ENCODE measurements around the gene OLFML2B.

DNA sequence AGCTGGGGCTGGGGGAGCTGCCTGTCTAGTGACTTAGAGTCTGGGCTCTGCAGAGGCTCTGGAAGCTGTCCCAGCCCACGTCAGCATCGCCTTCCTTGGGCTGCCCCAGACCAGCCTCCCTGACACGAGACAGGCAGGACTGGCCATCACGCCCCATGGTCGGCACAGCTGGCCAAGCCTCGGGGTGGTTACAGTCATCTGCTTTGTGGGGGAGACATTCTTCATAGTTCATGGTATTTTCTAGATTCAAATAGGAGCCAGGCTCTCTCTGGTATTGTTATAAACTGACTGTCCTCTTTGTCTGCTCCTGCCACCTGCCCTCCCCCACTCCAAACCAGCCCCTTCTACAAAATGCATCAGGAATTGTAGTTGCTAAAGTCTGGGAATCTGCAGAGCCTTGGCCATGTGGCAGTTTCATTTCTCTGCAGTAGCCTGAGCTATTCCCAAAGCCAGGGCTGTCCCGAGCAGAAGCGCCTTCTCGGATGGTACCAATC is 29.4 kb downstream of the OLFML2B start:
- TF ChIP-seq, protein P1, sequence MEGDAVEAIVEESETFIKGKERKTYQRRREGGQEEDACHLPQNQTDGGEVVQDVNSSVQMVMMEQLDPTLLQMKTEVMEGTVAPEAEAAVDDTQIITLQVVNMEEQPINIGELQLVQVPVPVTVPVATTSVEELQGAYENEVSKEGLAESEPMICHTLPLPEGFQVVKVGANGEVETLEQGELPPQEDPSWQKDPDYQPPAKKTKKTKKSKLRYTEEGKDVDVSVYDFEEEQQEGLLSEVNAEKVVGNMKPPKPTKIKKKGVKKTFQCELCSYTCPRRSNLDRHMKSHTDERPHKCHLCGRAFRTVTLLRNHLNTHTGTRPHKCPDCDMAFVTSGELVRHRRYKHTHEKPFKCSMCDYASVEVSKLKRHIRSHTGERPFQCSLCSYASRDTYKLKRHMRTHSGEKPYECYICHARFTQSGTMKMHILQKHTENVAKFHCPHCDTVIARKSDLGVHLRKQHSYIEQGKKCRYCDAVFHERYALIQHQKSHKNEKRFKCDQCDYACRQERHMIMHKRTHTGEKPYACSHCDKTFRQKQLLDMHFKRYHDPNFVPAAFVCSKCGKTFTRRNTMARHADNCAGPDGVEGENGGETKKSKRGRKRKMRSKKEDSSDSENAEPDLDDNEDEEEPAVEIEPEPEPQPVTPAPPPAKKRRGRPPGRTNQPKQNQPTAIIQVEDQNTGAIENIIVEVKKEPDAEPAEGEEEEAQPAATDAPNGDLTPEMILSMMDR (IDR thresholded peaks at IDR 0.05) = no peak
- no peak for TF ChIP-seq POLR2A (IDR thresholded peaks at IDR 0.05)
